Endothelial cell of umbilical vein (primary cell): ENCODE results near the gene PRCD. TPM values are rescaled to one million over a fixed set of nuclear protein-coding genes. Genes with fewer than 3 reads are reported as not detected.

Experiments used
- BruUV-seq: library from RNA; stranded (reverse); fragments of 400-500 nt; replicated peaks from 2 replicates; lab custom pipeline; 2021; lab: Mats Ljungman, UMichigan
- CTCF ChIA-PET: fragments of 300-600, 350-600 bp; sonication (Branson Sonifier 250); formaldehyde crosslinking; loops from one replicate; lab custom pipeline; 2021; ENCODE audit warnings: antibody characterized with exemption, inconsistent platforms; lab: Charles Lee
- POLR2A ChIA-PET: fragments of 300-600, 350-600 bp; sonication (Branson Sonifier 250); formaldehyde crosslinking; loops from one replicate; lab custom pipeline; 2021; ENCODE audit warnings: antibody characterized with exemption, inconsistent platforms; lab: Charles Lee
- DNase-seq: peaks from one replicate; pipeline ENCODE4 v3.0.0-alpha.2; 2011; ENCODE audit warnings: low read depth, low spot score
- FAIRE-seq: peaks from 2 replicates; lab custom pipeline; 2011; peaks lifted over from hg19 to GRCh38; lab: Jason Lieb, UNC
- H2AFZ ChIP-seq: 2 replicates; pipeline ENCODE4 v1.6.0; 2012; ENCODE audit warnings: low read depth, low read length, control low read depth, inconsistent platforms
- H3K27ac ChIP-seq: 2 replicates; pipeline ENCODE4 v1.5.1; 2011; ENCODE audit warnings: low read depth, mild to moderate bottlenecking, control low read depth, low read length, moderate library complexity; ENCODE audit not compliant: insufficient read depth
- H3K27me3 ChIP-seq, 2 experiments: 2 replicates each; pipeline versions ENCODE4 v1.6.0 to v1.6.1; 2011; ENCODE audit warnings: low read length in 2 of 2, mixed read lengths in 1 of 2; ENCODE audit not compliant: control insufficient read depth in 2 of 2, insufficient read depth in 2 of 2
- H3K36me3 ChIP-seq, 2 experiments: 2 replicates in 1 of 2; 3 replicates in 1 of 2; pipeline ENCODE4 v1.5.1; 2011; ENCODE audit warnings: low read length in 2 of 2, mild to moderate bottlenecking in 1 of 2, moderate library complexity in 1 of 2; ENCODE audit not compliant: control insufficient read depth in 2 of 2, insufficient read depth in 2 of 2; ENCODE audit errors: extremely low read depth in 1 of 2
- H3K4me1 ChIP-seq: 3 replicates; pipeline ENCODE4 v1.5.1; 2011; ENCODE audit warnings: mild to moderate bottlenecking, low read length; ENCODE audit not compliant: control insufficient read depth, insufficient read depth; ENCODE audit errors: extremely low read depth
- H3K4me2 ChIP-seq: 2 replicates; pipeline ENCODE4 v1.6.1; 2011; ENCODE audit warnings: low read length, control low read depth, mixed read lengths; ENCODE audit not compliant: insufficient read depth
- H3K4me3 ChIP-seq, 3 experiments: fragments of 200-600 bp in 1 of 3; sonication (generic), shearing (Covaris generic) in 1 of 3; replicated peaks in 1 of 3; 2 replicates each; pipeline ENCODE4 v1.5.1; 2011 to 2016; ENCODE audit warnings: control low read depth in 3 of 3, low read length in 3 of 3, mild to moderate bottlenecking in 2 of 3, inconsistent platforms in 1 of 3, low read depth in 1 of 3, moderate library complexity in 1 of 3; ENCODE audit not compliant: insufficient read depth in 1 of 3
- H3K79me2 ChIP-seq: 2 replicates; pipeline ENCODE4 v1.6.0; 2012; ENCODE audit warnings: low read length, inconsistent platforms; ENCODE audit not compliant: control insufficient read depth, insufficient read depth
- H3K9ac ChIP-seq: replicated peaks from 2 replicates; pipeline ENCODE3; 2011; ENCODE audit warnings: low read length, control low read depth; ENCODE audit not compliant: insufficient read depth; ENCODE audit errors: extremely low read depth
- H3K9me1 ChIP-seq: replicated peaks from 3 replicates; pipeline ENCODE4 v1.6.0; 2011; ENCODE audit warnings: mild to moderate bottlenecking, low read length; ENCODE audit not compliant: control insufficient read depth, insufficient read depth; ENCODE audit errors: extremely low read depth
- H3K9me3 ChIP-seq: replicated peaks from 2 replicates; pipeline ENCODE4 v1.5.1; 2012; ENCODE audit warnings: low read length, inconsistent platforms; ENCODE audit not compliant: control insufficient read depth, insufficient read depth
- H4K20me1 ChIP-seq: replicated peaks from 2 replicates; pipeline ENCODE3; 2011; ENCODE audit warnings: mild to moderate bottlenecking, low read length; ENCODE audit not compliant: control insufficient read depth, insufficient read depth; ENCODE audit errors: extremely low read depth
- CTCF ChIP-seq, 2 donors: IDR thresholded peaks; 1 replicate in 1 of 2; 2 replicates in 1 of 2; pipeline ENCODE4 v1.5.1; 2011; ENCODE audit warnings: low read length in 2 of 2, mild to moderate bottlenecking in 2 of 2, moderate library complexity in 2 of 2, control low read depth in 1 of 2, inconsistent platforms in 1 of 2, low read depth in 1 of 2; ENCODE audit not compliant: insufficient read depth in 1 of 2; ENCODE audit errors: extremely low read depth in 1 of 2
- EZH2 ChIP-seq: IDR thresholded peaks from 2 replicates; pipeline ENCODE4 v1.6.1; 2012; ENCODE audit warnings: borderline replicate concordance, low read depth, mild to moderate bottlenecking, moderate library complexity, low read length, inconsistent platforms; ENCODE audit not compliant: severe bottlenecking
- FOS ChIP-seq: IDR thresholded peaks from 2 replicates; pipeline ENCODE4 v1.6.1; 2011; ENCODE audit warnings: mild to moderate bottlenecking, low read length, moderate library complexity, borderline replicate concordance; ENCODE audit not compliant: insufficient read depth
- GATA2 ChIP-seq: IDR thresholded peaks from 2 replicates; pipeline ENCODE4 v1.7.0; 2011; ENCODE audit warnings: low read depth, mild to moderate bottlenecking, moderate library complexity, mixed read lengths, low read length; ENCODE audit not compliant: insufficient read length, insufficient read depth
- JUN ChIP-seq: IDR thresholded peaks from 2 replicates; pipeline ENCODE4 v1.6.1; 2011; ENCODE audit warnings: borderline replicate concordance, low read depth; ENCODE audit not compliant: insufficient read length, insufficient read depth
- MAX ChIP-seq: IDR thresholded peaks from 2 replicates; pipeline ENCODE4 v1.6.1; 2011; ENCODE audit not compliant: insufficient read depth, insufficient read length
- MYC ChIP-seq: IDR thresholded peaks from one replicate; pipeline ENCODE4 v1.6.1; 2011; ENCODE audit warnings: mild to moderate bottlenecking, low read depth, low read length
- POLR2A ChIP-seq: IDR thresholded peaks from 2 replicates; pipeline ENCODE4 v1.6.1; 2012; ENCODE audit warnings: low read depth, mild to moderate bottlenecking, control low read depth, low read length
- POLR2AphosphoS5 ChIP-seq: IDR thresholded peaks from 2 replicates; pipeline ENCODE4 v1.6.1; 2012; ENCODE audit warnings: low read depth, mild to moderate bottlenecking, control low read depth, low read length, moderate library complexity; ENCODE audit not compliant: insufficient read depth
- dilution Hi-C: fragments of 300-500 bp; cut with MboI; formaldehyde crosslinking; loops from one replicate; pipeline ENCODE4 v1.15.0; 2019; ENCODE audit warnings: low sequenced_read_pairs; ENCODE audit not compliant: extremely low pct_ligation_motif_present
- intact Hi-C: fragments of 100-400 bp; cut with micrococcal nuclease; formaldehyde crosslinking; loops from one replicate; pipeline ENCODE4 v1.10.0; 2022
- polyA plus RNA-seq, 4 experiments: library from polyadenylated mRNA; depleted of rRNA in 3 of 4; stranded (reverse) in 3 of 4; unstranded in 1 of 4; fragments of >200 nt; gene quantifications; 2 replicates each; pipeline versions ENCODE4 v1.2.1 to v1.2.3, GENCODE V29; 2011 to 2012; ENCODE audit warnings: missing spikeins in 1 of 4
- total RNA-seq: library from RNA; stranded (reverse); gene quantifications from 2 replicates; pipeline ENCODE4 v1.2.3, GENCODE V29; 2021

PRCD gene
- total and polyA plus RNA-seq, 2 donors (not counting 3 experiments of a cell fraction or from before 2014, with no cell fraction given) = not detected

- Histone ChIP-seq H2AFZ (no peak overlapping the region), H3K9me3 (no peaks in the 10 kb centered on the region), H4K20me1 (no peaks in the 10 kb centered on the region), H3K36me3 (no peaks in the 10 kb centered on the region), H3K27me3 (peaks cover 4 to 9% of the 10 kb centered on the region in 2 experiments), H3K4me1 (peaks cover 10% of the 10 kb centered on the region), H3K4me2 (no peak overlapping the region), H3K9ac (no peak overlapping the region), H3K9me1 (no peaks in the 10 kb centered on the region), H3K27ac (no peak overlapping the region), H3K4me3 (no peak overlapping the region), H3K79me2 (no peaks in the 10 kb centered on the region)
- CTCF ChIA-PET = interaction anchor here (1.0 to 5.6 kb wide), 4 partner anchors 14 to 75 kb away, joined by 3 to 106 read pairs (median 32); no protein-coding TSS in a partner anchor
- no peak for DNase-seq
- no TSS peak for BruUV-seq
- no peak for FAIRE-seq
- POLR2A ChIA-PET = no interaction called here
- dilution Hi-C loops = no loop called here
- intact Hi-C loops = no loop called here
- TF ChIP-seq FOS (no peak), GATA2 (no peak), JUN (no peak), POLR2A (no peak), EZH2 (no peak), POLR2AphosphoS5 (no peak), CTCF (IDR thresholded peaks at IDR 0.05; ENCODE audit: extremely low read depth in 1 of 2, insufficient read depth in 1 of 2, low read depth in 1 of 2, low read length in 2 of 2) (no peak), MAX (no peak), MYC (no peak)
These were observed 3.6 kb downstream of the PRCD start for GRCh38 chr17:76543482-76543825.
